ENCODE data around the gene SRSF9. TPM values are rescaled to one million over a fixed set of nuclear protein-coding genes. Genes with fewer than 3 reads are reported as not detected.
A peak's percentile ranks its signal among the peaks of the same experiment; 100 is the strongest.

Gene SRSF9
- total RNA-seq, 1 experiment from 2014 or later = 297 TPM

DNA sequence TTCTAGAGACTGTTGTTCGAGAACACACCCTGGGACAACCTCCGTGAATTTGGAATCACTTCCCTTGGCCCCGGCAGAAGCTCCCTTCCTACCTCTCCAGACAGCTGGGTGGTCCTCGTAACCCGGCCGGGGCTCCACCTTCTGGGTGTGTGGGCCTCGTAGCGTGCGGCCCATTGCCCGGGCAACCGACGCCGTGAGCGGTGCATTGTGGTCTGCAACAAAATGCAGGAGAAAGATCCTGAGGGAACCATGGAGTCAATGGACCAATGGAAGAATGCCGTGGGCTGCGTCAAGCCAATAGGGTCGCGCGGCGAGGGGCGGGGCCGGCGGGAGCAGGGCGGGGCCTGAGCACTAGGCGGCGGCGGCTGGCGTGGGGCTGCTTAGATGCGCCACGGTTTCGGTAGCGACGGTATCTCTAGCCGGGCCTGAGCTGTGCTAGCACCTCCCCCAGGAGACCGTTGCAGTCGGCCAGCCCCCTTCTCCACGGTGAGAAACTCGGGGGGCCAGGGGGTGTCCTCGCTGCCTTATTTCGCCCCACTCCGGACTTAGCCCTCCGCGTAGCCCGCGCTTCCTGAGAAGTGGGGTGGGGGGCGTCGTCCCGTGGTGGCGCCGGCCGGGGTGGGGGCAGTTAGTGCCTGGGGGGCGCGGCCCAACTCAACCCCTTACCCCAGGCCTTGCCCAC lies 26.3 kb upstream of the SRSF9 start, which contains the start of gene DYNLL1:
Gene DYNLL1 (plus strand): TSS at position 383 of the 682 bp plus-strand sequence. CDS start 309 bp downstream, outside the sequence.
- Histone ChIP-seq H3K4me2 (ENCODE audit: low read length) (peak within 1 kb of the TSS; percentile 85), H3K9me3 (ENCODE audit: control insufficient read depth in 1 of 2, insufficient read depth in 1 of 2, low read depth in 1 of 2, low read length in 2 of 2) (no peaks in the 10 kb centered on the region), H3K9ac (ENCODE audit: low read length) (peak within 1 kb of the TSS; percentile 81), H3K4me1 (ENCODE audit: control insufficient read depth in 1 of 2, insufficient read depth in 2 of 2, low read length in 2 of 2) (peaks cover 9 to 16% of the 10 kb centered on the region in 2 experiments; a peak in 2 of 4 replicates), H3K36me3 (ENCODE audit: control insufficient read depth in 1 of 2, insufficient read depth in 2 of 2, low read length in 2 of 2) (peaks cover 10 to 16% of the 10 kb centered on the region in 2 experiments; a peak in 2 of 4 replicates), H3K27ac (ENCODE audit: low read depth, low read length) (peak within 1 kb of the TSS; percentile 92), H3K4me3 (replicated peaks in 1 of 2; ENCODE audit: low read depth in 1 of 2, low read length in 2 of 2) (peak within 1 kb of the TSS; percentile 93), H3K9me2 (ENCODE audit: insufficient read depth) (no peaks in the 10 kb centered on the region), H4K20me1 (ENCODE audit: insufficient read depth) (peaks cover 3% of the 10 kb centered on the region; the same call in 1 of the 2 replicates), H2AFZ (ENCODE audit: low read depth, low read length, poor library complexity, severe bottlenecking) (no peak within 1 kb of the TSS), H3K79me2 (ENCODE audit: insufficient read depth, low read length) (peaks cover 35% of the 10 kb centered on the region), H3K27me3 (ENCODE audit: insufficient read depth, low read length) (no peaks in the 10 kb centered on the region)
- intact Hi-C loops (cut with micrococcal nuclease) = loop anchor here (1.0 kb wide), 1 partner anchor 22 kb away; no protein-coding TSS in a partner anchor
- POLR2A ChIA-PET = interaction anchor here (0.5 to 2.2 kb wide), 16 partner anchors 9 to 514 kb away, joined by 3 to 18 read pairs (median 4); partner anchors contain the start of genes COQ5, RNU4-1, RNU4-2 and SRSF9
- ATAC-seq (peak; percentile 94), DNase-seq (ENCODE audit: low read depth, low spot score) (peak; percentile 91)
- no peak for TF ChIP-seq JUND (IDR thresholded peaks at IDR 0.05)
- TF ChIP-seq EGR1 (IDR thresholded peaks at IDR 0.05; ENCODE audit: low read depth) = no peak
- TF ChIP-seq, protein P1, sequence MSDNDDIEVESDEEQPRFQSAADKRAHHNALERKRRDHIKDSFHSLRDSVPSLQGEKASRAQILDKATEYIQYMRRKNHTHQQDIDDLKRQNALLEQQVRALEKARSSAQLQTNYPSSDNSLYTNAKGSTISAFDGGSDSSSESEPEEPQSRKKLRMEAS (IDR thresholded peaks at IDR 0.05) = peak; percentile 88
- peak; percentile 99 for TF ChIP-seq SP1 (IDR thresholded peaks at IDR 0.05; ENCODE audit: low read depth)
- peak; percentile 89 for TF ChIP-seq POLR2A (IDR thresholded peaks at IDR 0.05; ENCODE audit: borderline replicate concordance, extremely low read depth, insufficient read depth, insufficient read length)
- TF ChIP-seq SRF (IDR thresholded peaks at IDR 0.05; ENCODE audit: low read depth) = peak; percentile 96
- TF ChIP-seq EZH2 (IDR thresholded peaks at IDR 0.05) = no peak
- TF ChIP-seq SIN3A (IDR thresholded peaks at IDR 0.05; ENCODE audit: low read depth) = peak; percentile 92
- TF ChIP-seq YY1 (IDR thresholded peaks at IDR 0.05; ENCODE audit: extremely low read depth, insufficient replicate concordance, low read depth, low read length) = peak; percentile 61
- no peak for TF ChIP-seq TCF7L2 (IDR thresholded peaks at IDR 0.05; ENCODE audit: borderline replicate concordance, extremely low read depth, insufficient read depth, insufficient read length)
- TF ChIP-seq, protein P2, sequence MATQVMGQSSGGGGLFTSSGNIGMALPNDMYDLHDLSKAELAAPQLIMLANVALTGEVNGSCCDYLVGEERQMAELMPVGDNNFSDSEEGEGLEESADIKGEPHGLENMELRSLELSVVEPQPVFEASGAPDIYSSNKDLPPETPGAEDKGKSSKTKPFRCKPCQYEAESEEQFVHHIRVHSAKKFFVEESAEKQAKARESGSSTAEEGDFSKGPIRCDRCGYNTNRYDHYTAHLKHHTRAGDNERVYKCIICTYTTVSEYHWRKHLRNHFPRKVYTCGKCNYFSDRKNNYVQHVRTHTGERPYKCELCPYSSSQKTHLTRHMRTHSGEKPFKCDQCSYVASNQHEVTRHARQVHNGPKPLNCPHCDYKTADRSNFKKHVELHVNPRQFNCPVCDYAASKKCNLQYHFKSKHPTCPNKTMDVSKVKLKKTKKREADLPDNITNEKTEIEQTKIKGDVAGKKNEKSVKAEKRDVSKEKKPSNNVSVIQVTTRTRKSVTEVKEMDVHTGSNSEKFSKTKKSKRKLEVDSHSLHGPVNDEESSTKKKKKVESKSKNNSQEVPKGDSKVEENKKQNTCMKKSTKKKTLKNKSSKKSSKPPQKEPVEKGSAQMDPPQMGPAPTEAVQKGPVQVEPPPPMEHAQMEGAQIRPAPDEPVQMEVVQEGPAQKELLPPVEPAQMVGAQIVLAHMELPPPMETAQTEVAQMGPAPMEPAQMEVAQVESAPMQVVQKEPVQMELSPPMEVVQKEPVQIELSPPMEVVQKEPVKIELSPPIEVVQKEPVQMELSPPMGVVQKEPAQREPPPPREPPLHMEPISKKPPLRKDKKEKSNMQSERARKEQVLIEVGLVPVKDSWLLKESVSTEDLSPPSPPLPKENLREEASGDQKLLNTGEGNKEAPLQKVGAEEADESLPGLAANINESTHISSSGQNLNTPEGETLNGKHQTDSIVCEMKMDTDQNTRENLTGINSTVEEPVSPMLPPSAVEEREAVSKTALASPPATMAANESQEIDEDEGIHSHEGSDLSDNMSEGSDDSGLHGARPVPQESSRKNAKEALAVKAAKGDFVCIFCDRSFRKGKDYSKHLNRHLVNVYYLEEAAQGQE (IDR thresholded peaks at IDR 0.05; ENCODE audit: low read depth) = no peak
- TF ChIP-seq POLR2AphosphoS5 (IDR thresholded peaks at IDR 0.05; ENCODE audit: low read depth, low read length) = peak; percentile 100
- TF ChIP-seq ZFX (IDR thresholded peaks at IDR 0.05) = peak; percentile 40
- no peak for TF ChIP-seq RAD21 (IDR thresholded peaks at IDR 0.05; ENCODE audit: low read depth)
- CTCF ChIA-PET = interaction anchor here (1.3 kb wide), 1 partner anchor 24 kb away, joined by 3 read pairs; no protein-coding TSS in a partner anchor
- no TSS peak for BruUV-seq (replicated peaks)
- RAD21 ChIA-PET (ENCODE audit: low non-redundant PET in 1 of 2, low total read pairs in 2 of 2, uncharacterized antibody in 2 of 2, unreplicated experiment in 2 of 2) = no interaction called here
